Panc1 (cell line): Measurements from ENCODE around the gene CREM. TPM values are rescaled to one million over a fixed set of nuclear protein-coding genes. Genes with fewer than 3 reads are reported as not detected.

Experiments
- ATAC-seq: fragments of 200-7000 bp; cut with Tn5 transposase; 2 replicates; pipeline ENCODE4 v1.9.1; 2020; ENCODE audit warnings: mild to moderate bottlenecking, moderate library complexity
- BruUV-seq: library from RNA; stranded (reverse); fragments of 400-500 nt; replicated peaks from 2 replicates; lab custom pipeline; 2021; lab: Mats Ljungman, UMichigan
- CTCF ChIA-PET: fragments of 300-600 bp; sonication (Branson Sonifier 250); formaldehyde crosslinking; loops from one replicate; lab custom pipeline; 2022; ENCODE audit warnings: antibody characterized with exemption; lab: Charles Lee
- POLR2A ChIA-PET: fragments of 300-600 bp; sonication (Branson Sonifier 250); formaldehyde crosslinking; loops from one replicate; lab custom pipeline; 2022; ENCODE audit warnings: antibody characterized with exemption; lab: Charles Lee
- DNase-seq: peaks from one replicate; pipeline ENCODE4 v3.0.0-alpha.2; 2010; ENCODE audit warnings: low read depth, low spot score
- H3K27ac ChIP-seq: 2 replicates; pipeline ENCODE4 v1.5.1; 2011; ENCODE audit warnings: mild to moderate bottlenecking, low read length, inconsistent platforms
- H3K27me3 ChIP-seq: fragments of 200-500 bp; sonication (Bioruptor generic); 2 replicates; pipeline ENCODE4 v1.6.0; 2014; ENCODE audit warnings: low read length, inconsistent platforms; ENCODE audit not compliant: control insufficient read depth, insufficient read depth
- H3K36me3 ChIP-seq: fragments of 200-500 bp; sonication (Bioruptor generic); 2 replicates; pipeline ENCODE4 v1.5.1; 2014; ENCODE audit warnings: inconsistent platforms, mild to moderate bottlenecking, low read length, moderate library complexity; ENCODE audit not compliant: control insufficient read depth, insufficient read depth
- H3K4me1 ChIP-seq: 2 replicates; pipeline ENCODE4 v1.5.1; 2011; ENCODE audit warnings: inconsistent platforms, mild to moderate bottlenecking, low read length, moderate library complexity; ENCODE audit not compliant: control insufficient read depth, insufficient read depth
- H3K4me3 ChIP-seq, 2 experiments: 2 replicates each; pipeline ENCODE4 v1.5.1; 2011 to 2012; ENCODE audit warnings: low read depth in 2 of 2, low read length in 2 of 2, mild to moderate bottlenecking in 2 of 2, inconsistent platforms in 1 of 2, moderate library complexity in 1 of 2
- H3K9me3 ChIP-seq: fragments of 200-500 bp; sonication (Bioruptor generic); 2 replicates; pipeline ENCODE4 v1.5.1; 2014; ENCODE audit warnings: low read depth, mild to moderate bottlenecking, inconsistent platforms, low read length, moderate library complexity; ENCODE audit not compliant: control insufficient read depth, insufficient read depth
- POLR2AphosphoS5 ChIP-seq: IDR thresholded peaks from 2 replicates; pipeline ENCODE4 v1.6.1; 2012; ENCODE audit warnings: mild to moderate bottlenecking, low read depth, low read length, moderate library complexity
- SIN3A ChIP-seq: IDR thresholded peaks from 2 replicates; pipeline ENCODE4 v1.6.1; 2012; ENCODE audit warnings: low read depth, mild to moderate bottlenecking, low read length, moderate library complexity, borderline replicate concordance; ENCODE audit not compliant: insufficient read depth
- TCF7L2 ChIP-seq: IDR thresholded peaks from 2 replicates; pipeline ENCODE4 v1.6.1; 2011; ENCODE audit warnings: mild to moderate bottlenecking, low read depth, low read length, inconsistent platforms
- in situ Hi-C: cut with HindIII; loops from 2 replicates; pipeline ENCODE4 v1.10.0; 2016; ENCODE audit warnings: low sequenced_read_pairs, low pct_unique_long_range_greater_than_20kb
- intact Hi-C: fragments of 100-400 bp; cut with micrococcal nuclease; formaldehyde crosslinking; loops from one replicate; pipeline ENCODE4 v1.10.0; 2022; ENCODE audit not compliant: unreplicated experiment
- total RNA-seq: library from RNA; stranded (reverse); gene quantifications from one replicate; pipeline ENCODE4 v1.2.1, GENCODE V29; 2021; ENCODE audit not compliant: unreplicated experiment
- TF ChIP-seq, protein P1 (sequence below): fragments of 450-650 bp; IDR thresholded peaks from 2 replicates; pipeline ENCODE4 v1.5.1; 2017; ENCODE audit warnings: mild to moderate bottlenecking
- TF ChIP-seq, protein P2 (sequence below), 2 experiments: IDR thresholded peaks; 2 replicates each; pipeline ENCODE4 v1.6.1; 2011 to 2012; ENCODE audit warnings: low read depth in 2 of 2, control low read depth in 1 of 2, low read length in 1 of 2, mild to moderate bottlenecking in 1 of 2, moderate library complexity in 1 of 2; ENCODE audit not compliant: insufficient read depth in 1 of 2

The CREM gene
- total RNA-seq, 1 experiment from 2014 or later, result 13.7 TPM

GRCh38 chr10:35224045-35224740 lies 97.5 kb downstream of the CREM start:
- no TSS peak for BruUV-seq
- no peak for ATAC-seq
- no peak overlapping the region for H3K4me3 ChIP-seq
- POLR2A ChIA-PET, result no interaction called here
- no peak overlapping the region for H3K27ac ChIP-seq
- TF ChIP-seq, protein P1, sequence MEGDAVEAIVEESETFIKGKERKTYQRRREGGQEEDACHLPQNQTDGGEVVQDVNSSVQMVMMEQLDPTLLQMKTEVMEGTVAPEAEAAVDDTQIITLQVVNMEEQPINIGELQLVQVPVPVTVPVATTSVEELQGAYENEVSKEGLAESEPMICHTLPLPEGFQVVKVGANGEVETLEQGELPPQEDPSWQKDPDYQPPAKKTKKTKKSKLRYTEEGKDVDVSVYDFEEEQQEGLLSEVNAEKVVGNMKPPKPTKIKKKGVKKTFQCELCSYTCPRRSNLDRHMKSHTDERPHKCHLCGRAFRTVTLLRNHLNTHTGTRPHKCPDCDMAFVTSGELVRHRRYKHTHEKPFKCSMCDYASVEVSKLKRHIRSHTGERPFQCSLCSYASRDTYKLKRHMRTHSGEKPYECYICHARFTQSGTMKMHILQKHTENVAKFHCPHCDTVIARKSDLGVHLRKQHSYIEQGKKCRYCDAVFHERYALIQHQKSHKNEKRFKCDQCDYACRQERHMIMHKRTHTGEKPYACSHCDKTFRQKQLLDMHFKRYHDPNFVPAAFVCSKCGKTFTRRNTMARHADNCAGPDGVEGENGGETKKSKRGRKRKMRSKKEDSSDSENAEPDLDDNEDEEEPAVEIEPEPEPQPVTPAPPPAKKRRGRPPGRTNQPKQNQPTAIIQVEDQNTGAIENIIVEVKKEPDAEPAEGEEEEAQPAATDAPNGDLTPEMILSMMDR, result no peak
- no peak for TF ChIP-seq SIN3A
- TF ChIP-seq, protein P2, sequence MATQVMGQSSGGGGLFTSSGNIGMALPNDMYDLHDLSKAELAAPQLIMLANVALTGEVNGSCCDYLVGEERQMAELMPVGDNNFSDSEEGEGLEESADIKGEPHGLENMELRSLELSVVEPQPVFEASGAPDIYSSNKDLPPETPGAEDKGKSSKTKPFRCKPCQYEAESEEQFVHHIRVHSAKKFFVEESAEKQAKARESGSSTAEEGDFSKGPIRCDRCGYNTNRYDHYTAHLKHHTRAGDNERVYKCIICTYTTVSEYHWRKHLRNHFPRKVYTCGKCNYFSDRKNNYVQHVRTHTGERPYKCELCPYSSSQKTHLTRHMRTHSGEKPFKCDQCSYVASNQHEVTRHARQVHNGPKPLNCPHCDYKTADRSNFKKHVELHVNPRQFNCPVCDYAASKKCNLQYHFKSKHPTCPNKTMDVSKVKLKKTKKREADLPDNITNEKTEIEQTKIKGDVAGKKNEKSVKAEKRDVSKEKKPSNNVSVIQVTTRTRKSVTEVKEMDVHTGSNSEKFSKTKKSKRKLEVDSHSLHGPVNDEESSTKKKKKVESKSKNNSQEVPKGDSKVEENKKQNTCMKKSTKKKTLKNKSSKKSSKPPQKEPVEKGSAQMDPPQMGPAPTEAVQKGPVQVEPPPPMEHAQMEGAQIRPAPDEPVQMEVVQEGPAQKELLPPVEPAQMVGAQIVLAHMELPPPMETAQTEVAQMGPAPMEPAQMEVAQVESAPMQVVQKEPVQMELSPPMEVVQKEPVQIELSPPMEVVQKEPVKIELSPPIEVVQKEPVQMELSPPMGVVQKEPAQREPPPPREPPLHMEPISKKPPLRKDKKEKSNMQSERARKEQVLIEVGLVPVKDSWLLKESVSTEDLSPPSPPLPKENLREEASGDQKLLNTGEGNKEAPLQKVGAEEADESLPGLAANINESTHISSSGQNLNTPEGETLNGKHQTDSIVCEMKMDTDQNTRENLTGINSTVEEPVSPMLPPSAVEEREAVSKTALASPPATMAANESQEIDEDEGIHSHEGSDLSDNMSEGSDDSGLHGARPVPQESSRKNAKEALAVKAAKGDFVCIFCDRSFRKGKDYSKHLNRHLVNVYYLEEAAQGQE (IDR thresholded peaks at IDR 0.05; ENCODE audit: insufficient read depth in 1 of 2, low read depth in 2 of 2, low read length in 1 of 2), result no peak
- no peak for TF ChIP-seq POLR2AphosphoS5
- TF ChIP-seq TCF7L2, result no peak
- H3K27me3 ChIP-seq, result no peaks in the 10 kb centered on the region
- no peak for DNase-seq
- CTCF ChIA-PET, result interaction anchor here (0.7 kb wide), 1 partner anchor 113 kb away, joined by 4 read pairs; no protein-coding TSS in a partner anchor
- in situ Hi-C loops (no loop called here), intact Hi-C loops (no loop called here)
- H3K4me1 ChIP-seq, result no peaks in the 10 kb centered on the region
- no peaks in the 10 kb centered on the region for H3K9me3 ChIP-seq
- no peaks in the 10 kb centered on the region for H3K36me3 ChIP-seq

GRCh38 chr10:35225204-35225603 lies 98.6 kb downstream of the CREM start:
- ATAC-seq (no peak), DNase-seq (no peak)
- no TSS peak for BruUV-seq
- Histone ChIP-seq H3K36me3 (no peaks in the 10 kb centered on the region), H3K27ac (no peak overlapping the region), H3K27me3 (no peaks in the 10 kb centered on the region), H3K4me3 (no peak overlapping the region), H3K4me1 (no peaks in the 10 kb centered on the region), H3K9me3 (no peaks in the 10 kb centered on the region)
- TF ChIP-seq POLR2AphosphoS5 (no peak), TCF7L2 (no peak), SIN3A (no peak)
- TF ChIP-seq, protein P2 (IDR thresholded peaks at IDR 0.05; ENCODE audit: insufficient read depth in 1 of 2, low read depth in 2 of 2, low read length in 1 of 2), result no peak
- TF ChIP-seq, protein P1, result no peak
- in situ Hi-C loops (no loop called here), intact Hi-C loops (no loop called here)
- POLR2A ChIA-PET, result no interaction called here
- CTCF ChIA-PET, result no interaction called here
